ENCODE results near the gene SESN1. TPM values are rescaled to one million over a fixed set of nuclear protein-coding genes. Genes with fewer than 3 reads are reported as not detected.
A peak's percentile ranks its signal among the peaks of the same experiment; 100 is the strongest.

SESN1 gene
- total RNA-seq, 1 experiment from 2014 or later = 17.5 TPM

DNA sequence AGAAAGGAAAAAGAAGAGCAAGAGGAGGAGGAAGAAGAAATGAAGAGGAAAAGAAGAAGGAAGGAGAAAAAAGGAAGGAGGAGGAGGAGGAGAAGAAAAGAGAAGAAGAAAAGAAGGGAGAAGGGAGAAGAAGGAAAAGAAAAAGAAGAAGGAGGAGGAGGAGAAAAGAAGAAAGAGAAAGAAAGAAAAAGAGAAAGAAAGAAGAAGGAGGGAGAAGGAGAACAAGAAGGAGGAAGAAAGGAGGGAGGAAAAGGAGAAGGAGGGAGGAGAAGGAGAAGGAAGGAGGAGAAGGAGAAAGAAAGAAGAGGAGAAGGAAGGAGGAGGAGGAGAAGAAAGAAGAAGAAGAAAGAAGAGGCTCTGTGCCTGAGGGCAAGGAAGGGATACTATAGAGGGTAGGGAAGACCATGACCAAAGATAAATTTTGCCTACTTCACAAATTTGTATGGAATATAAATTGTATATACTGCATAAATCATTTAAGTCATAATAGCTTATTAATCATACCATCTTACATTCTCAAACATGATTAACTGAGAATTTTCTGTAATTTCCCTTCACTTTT, 55.7 kb downstream of the SESN1 start:
- Histone ChIP-seq H3K56ac (ENCODE audit: insufficient read length, low read depth, low read length) (no peak overlapping the region), H4K20me1 (ENCODE audit: control insufficient read depth, insufficient read depth, insufficient read length) (no peaks in the 10 kb centered on the region), H3K27ac (ENCODE audit: insufficient read length, low read depth, low read length) (no peak overlapping the region), H3K9me3 (ENCODE audit: control insufficient read depth, low read depth, low read length) (no peaks in the 10 kb centered on the region), H3K4ac (ENCODE audit: low read depth, low read length) (no peak overlapping the region), H2BK20ac (ENCODE audit: low read depth, low read length, poor library complexity, severe bottlenecking) (no peak overlapping the region), H3K18ac (ENCODE audit: insufficient read length, low read depth, low read length) (no peak overlapping the region), H4K8ac (replicated peaks; ENCODE audit: insufficient read length, low read depth, low read length) (no peak overlapping the region), H4K91ac (ENCODE audit: insufficient read length, low read depth, low read length) (no peak overlapping the region), H4K5ac (ENCODE audit: insufficient read length, low read depth, low read length) (no peak overlapping the region), H3K14ac (ENCODE audit: insufficient read depth, low read length) (no peak overlapping the region), H2BK5ac (ENCODE audit: insufficient read length, low read length) (no peak overlapping the region), H3K79me1 (ENCODE audit: insufficient read depth, low read depth, low read length, poor library complexity, severe bottlenecking) (no peaks in the 10 kb centered on the region), H2BK12ac (ENCODE audit: insufficient read length, low read depth, low read length) (no peak overlapping the region), H3K9ac (ENCODE audit: extremely low read depth, insufficient read length, low read length) (no peak overlapping the region), H3K4me2 (ENCODE audit: insufficient read depth, insufficient read length, low read length) (no peak overlapping the region), H2BK120ac (ENCODE audit: low read depth, low read length, poor library complexity, severe bottlenecking) (no peak overlapping the region), H3K27me3 (ENCODE audit: insufficient read depth, low read length) (no peaks in the 10 kb centered on the region), H3K23ac (ENCODE audit: insufficient read length, low read depth, low read length) (no peak overlapping the region), H2BK15ac (ENCODE audit: low read depth, low read length) (no peak overlapping the region), H2AFZ (ENCODE audit: low read length) (no peak overlapping the region), H3K23me2 (ENCODE audit: insufficient read length, low read depth, low read length, poor library complexity, severe bottlenecking) (no peaks in the 10 kb centered on the region), H3K79me2 (ENCODE audit: insufficient read depth, low read length) (no peaks in the 10 kb centered on the region), H3T11ph (ENCODE audit: low read length) (no peak overlapping the region), H3K4me1 (ENCODE audit: insufficient read depth, low read length) (no peaks in the 10 kb centered on the region), H2AK5ac (ENCODE audit: insufficient read length, low read length) (no peak overlapping the region)
- Mint-ChIP-seq H3K27ac (peak overlapping the region in 1 of 3 experiments; percentile 38; a peak in 1 of 7 replicates), H3K4me1 (peaks cover 5 to 7% of the 10 kb centered on the region in 2 experiments), H3K36me3 (ENCODE audit: insufficient read depth in 1 of 3, low read depth in 3 of 3) (no peaks in the 10 kb centered on the region; a peak in 1 of 7 replicates), H3K27me3 (ENCODE audit: low read depth) (no peaks in the 10 kb centered on the region), H3K4me3 (no peak overlapping the region; a peak in 1 of 5 replicates), H3K9me3 (no peaks in the 10 kb centered on the region; a peak in 1 of 5 replicates)
- no peak for DNase-seq
- TF ChIP-seq, protein P1, sequence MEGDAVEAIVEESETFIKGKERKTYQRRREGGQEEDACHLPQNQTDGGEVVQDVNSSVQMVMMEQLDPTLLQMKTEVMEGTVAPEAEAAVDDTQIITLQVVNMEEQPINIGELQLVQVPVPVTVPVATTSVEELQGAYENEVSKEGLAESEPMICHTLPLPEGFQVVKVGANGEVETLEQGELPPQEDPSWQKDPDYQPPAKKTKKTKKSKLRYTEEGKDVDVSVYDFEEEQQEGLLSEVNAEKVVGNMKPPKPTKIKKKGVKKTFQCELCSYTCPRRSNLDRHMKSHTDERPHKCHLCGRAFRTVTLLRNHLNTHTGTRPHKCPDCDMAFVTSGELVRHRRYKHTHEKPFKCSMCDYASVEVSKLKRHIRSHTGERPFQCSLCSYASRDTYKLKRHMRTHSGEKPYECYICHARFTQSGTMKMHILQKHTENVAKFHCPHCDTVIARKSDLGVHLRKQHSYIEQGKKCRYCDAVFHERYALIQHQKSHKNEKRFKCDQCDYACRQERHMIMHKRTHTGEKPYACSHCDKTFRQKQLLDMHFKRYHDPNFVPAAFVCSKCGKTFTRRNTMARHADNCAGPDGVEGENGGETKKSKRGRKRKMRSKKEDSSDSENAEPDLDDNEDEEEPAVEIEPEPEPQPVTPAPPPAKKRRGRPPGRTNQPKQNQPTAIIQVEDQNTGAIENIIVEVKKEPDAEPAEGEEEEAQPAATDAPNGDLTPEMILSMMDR (conservative IDR thresholded peaks at IDR 0.05) = no peak

Data from H9 (cell line).